Measurements from ENCODE around the gene SHBG.
"Not testable (repeated sequence)": the region's sequence is repeated elsewhere in the genome, so short reads cannot be mapped to it uniquely, and the experiment has no call there.

The SHBG gene, protein sequence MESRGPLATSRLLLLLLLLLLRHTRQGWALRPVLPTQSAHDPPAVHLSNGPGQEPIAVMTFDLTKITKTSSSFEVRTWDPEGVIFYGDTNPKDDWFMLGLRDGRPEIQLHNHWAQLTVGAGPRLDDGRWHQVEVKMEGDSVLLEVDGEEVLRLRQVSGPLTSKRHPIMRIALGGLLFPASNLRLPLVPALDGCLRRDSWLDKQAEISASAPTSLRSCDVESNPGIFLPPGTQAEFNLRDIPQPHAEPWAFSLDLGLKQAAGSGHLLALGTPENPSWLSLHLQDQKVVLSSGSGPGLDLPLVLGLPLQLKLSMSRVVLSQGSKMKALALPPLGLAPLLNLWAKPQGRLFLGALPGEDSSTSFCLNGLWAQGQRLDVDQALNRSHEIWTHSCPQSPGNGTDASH

DNA sequence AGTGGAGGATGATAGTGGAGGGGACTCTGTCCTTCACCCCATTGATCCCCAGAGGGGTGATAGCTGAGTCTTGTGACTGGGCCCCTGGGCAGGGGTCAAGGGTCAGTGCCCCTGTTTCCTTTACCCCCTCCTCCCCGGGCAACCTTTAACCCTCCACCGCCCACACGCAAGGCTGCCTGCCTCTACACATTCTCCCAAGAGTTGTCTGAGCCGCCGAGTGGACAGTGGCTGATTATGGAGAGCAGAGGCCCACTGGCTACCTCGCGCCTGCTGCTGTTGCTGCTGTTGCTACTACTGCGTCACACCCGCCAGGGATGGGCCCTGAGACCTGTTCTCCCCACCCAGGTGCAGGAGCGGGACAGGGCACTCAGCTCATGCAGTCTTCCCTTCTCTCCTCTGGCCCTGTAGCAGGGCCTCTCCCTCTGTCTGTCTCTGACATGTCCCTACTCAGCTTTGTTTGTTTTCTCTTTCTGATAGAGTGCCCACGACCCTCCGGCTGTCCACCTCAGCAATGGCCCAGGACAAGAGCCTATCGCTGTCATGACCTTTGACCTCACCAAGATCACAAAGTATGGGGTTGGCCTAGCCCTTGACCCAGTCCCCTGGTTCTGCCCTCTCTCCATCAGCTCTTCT is at the start of gene SHBG:
SHBG (plus strand) TSS at position 197 of the 633 bp plus-strand sequence; CDS start at position 235, 38 bp downstream.
- no peak for DNase-seq (ENCODE audit: low read depth)

DNA sequence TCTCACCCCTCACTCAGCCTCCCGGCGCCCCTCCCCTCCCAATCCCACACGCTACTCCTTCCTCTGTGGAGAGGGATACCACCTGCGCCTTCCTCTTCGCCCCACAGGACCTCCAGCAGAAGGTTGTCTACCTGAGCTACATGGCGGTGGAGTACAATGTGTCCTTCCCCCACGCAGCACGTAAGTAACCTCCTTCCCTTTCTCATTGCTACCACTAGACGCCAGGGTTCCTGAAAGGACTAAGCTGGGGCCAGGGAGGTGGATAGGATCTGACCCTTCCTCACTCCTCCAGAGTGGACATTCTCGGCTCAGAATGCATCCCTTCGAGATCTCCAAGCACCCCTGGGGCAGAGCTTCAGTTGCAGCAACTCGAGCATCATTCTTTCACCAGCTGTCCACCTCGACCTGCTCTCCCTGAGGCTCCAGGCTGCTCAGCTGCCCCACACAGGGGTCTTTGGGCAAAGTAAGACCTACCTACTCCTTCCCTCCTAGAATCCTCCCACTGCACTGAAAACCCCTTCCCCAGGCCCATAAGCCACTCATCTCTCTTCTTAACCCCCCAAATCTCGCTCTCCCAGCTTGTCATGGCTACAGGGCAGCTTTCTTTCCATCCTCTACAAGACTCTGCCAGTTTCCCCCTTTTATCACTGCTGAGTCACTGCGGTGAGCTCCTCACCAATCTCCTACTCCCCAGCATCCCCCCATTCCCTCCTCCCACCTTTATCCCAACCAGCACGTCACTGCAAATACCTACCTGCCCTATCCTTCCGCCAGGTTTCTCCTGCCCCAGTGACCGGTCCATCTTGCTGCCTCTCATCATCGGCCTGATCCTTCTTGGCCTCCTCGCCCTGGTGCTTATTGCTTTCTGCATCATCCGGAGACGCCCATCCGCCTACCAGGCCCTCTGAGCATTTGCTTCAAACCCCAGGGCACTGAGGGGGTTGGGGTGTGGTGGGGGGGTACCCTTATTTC is 49.0 kb upstream of the SHBG start:
- no peak for DNase-seq (ENCODE audit: low read depth)

DNA sequence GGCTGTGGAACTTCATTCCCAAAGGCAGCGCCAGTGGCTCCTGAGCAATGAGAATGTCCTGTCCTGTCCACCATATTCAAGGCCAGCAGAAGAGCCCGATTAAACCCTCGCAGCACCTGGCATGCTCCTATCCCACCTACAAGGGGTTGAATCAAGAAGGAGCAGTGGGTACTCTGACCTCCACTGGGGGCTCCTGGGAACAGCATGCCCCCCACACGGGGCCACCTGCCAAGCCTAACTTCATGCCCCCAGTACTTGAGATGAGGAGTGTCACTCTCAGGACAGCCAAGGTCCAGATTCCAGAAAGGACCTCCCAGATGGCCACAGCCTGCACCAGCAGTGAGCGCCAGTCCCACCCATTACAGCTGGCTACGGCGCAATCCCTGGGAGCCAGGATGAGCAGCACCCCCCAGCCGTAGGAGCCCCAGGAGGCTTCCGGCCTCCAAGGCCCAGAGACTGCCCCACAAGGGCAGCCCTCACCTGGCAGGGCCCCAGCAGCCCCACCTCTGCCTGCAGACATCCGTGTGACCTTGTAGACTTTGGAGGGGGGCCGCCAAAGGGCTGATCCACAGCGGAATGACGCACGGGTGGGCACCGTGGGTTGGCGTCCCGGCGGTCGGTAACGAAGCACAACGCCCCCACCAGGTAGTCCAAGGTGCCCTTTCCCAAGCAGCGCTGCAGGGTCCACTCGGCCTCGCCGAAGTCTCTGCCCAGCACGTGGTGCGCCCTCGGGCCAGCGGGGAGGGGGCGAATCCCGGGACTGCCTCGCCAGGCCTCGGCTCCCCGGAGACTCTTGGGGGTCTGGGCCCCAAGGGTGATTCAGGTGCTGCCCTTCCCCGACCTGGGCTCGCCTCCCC is 47.3 kb upstream of the SHBG start:
- no peak for DNase-seq (ENCODE audit: low read depth)

DNA sequence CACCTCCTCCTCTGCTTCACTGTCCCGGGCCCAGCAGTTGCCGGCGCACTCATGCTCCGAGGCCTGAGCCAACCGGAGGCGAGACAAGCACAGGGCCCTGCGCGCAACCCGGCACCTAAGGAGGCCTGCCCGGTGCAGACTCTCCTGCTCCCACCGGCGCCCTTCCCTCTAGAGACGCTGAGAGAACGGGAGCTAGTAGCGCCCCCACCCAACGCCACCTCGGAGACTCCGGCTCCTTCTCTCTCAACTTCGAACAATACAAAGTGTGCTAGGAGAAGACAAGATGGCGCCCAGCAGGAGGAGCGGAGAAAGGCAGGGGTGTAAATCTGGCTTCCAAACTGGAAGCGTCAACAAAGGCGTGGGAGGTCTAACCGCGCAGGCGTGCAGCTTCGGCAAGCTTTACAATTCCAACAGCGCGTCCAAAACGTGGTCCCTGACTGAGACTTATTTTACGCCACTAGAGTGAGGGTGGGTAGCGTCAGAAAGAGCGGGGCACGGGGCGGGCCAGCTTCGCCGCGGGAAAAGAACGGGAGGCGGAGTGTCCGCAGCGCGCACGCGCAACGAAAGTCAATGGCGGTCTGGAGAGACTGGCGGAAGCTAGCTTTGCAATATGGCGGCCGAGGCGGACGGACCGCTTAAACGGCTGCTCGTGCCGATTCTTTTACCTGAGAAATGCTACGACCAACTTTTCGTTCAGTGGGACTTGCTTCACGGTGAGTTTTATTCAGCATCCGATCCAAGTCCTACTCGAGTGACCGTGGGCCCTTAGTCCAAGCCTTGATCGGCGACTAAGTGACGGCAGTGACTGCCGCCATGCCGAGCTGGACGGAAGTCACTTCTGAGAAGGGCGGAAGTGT is 46.5 kb upstream of the SHBG start, which contains the start of gene MPDU1:
MPDU1 (plus strand) TSS at position 600 of the 857 bp plus-strand sequence; CDS start at position 611, 11 bp downstream.
- peak; percentile 87 for DNase-seq (ENCODE audit: low read depth)

DNA sequence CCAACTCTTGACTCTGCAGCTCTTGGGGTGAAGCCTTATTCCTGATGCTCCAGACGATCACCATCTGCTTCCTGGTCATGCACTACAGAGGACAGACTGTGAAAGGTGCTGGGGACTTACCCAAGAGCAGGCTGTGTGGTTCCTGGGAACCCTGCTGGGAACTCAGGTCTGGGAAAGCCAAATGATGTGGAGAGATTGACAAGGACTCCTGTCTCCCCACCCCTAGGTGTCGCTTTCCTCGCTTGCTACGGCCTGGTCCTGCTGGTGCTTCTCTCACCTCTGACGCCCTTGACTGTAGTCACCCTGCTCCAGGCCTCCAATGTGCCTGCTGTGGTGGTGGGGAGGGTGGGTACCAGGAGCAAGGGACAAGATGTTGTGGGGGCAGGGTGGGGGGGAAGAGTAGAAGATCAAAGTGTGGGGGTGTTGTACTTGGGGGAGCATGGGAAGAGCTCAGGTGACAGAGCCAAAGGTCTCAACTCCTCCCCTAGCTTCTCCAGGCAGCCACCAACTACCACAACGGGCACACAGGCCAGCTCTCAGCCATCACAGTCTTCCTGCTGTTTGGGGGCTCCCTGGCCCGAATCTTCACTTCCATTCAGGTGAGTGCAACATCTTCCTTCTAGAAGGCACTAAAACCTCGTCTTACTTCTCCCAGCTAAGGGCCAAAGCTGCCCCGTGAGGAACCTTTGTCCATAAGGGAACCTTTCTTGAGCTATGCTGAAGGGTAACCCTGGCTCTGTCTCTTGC is 43.1 kb upstream of the SHBG start:
- no peak for DNase-seq (ENCODE audit: low read depth)

DNA sequence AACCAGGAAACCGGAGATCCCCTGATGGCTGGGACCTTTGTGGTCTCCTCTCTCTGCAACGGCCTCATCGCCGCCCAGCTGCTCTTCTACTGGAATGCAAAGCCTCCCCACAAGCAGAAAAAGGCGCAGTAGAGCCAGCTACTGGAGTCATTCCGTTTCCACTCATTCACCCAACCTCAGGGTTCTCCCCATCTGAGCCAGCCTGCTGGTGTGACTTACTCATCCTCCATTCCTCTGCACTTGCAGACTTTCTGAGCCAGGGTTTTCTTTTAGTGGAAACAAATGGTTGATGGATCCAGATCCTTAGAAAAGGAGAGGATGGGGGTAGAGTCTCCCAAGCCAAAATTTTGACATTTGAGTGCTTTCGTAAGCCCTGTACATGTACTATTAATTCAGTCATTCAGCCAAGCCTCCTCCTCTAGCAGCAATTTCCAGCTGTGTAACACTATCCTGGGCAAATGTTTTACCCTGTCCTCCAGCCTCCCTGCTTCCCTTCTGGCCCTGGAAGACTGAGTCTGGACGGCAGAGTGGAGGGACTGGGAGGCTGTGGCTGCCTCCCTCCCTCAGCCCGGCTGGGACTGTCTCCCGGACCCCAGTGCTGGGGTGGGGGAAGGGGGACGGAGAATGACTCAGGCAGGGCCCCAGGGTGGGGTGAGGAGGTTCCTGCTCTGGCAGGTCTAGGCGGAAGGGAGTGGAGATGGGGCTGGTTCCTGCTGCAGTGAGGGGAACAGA is 42.3 kb upstream of the SHBG start:
- no peak for DNase-seq (ENCODE audit: low read depth)

DNA sequence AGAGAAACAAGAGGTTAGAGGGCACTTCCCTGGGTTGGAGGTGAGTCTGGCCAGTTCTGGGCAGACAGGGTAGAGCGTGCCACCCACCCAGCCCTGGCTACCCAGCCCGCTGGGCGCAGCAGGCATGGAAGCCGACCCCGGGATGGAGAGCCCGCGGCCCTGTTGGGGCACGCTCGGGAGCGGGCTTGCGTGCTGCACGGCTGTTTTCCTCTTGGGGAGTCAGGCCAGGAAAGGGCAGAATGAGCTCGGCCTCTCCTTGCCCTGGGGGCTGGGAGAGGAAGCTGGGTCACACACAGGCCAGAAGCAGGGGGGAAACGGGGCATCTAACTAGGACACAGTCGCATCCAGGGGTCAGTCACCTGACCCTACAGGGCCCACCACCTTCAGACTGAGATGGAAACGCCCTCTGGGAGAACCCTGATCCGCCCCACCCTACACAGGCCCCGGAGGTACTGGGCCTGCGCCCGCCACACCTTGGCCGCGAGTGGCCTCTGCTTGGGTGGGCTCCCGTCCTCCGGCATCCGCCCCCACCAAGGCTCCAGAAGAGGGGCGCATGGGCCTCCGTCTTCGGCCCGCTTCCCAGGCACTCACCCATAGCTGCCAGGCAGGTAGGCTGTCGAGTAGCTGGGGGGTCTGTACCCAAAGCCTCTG is 41.3 kb upstream of the SHBG start:
- no peak for DNase-seq (ENCODE audit: low read depth)

DNA sequence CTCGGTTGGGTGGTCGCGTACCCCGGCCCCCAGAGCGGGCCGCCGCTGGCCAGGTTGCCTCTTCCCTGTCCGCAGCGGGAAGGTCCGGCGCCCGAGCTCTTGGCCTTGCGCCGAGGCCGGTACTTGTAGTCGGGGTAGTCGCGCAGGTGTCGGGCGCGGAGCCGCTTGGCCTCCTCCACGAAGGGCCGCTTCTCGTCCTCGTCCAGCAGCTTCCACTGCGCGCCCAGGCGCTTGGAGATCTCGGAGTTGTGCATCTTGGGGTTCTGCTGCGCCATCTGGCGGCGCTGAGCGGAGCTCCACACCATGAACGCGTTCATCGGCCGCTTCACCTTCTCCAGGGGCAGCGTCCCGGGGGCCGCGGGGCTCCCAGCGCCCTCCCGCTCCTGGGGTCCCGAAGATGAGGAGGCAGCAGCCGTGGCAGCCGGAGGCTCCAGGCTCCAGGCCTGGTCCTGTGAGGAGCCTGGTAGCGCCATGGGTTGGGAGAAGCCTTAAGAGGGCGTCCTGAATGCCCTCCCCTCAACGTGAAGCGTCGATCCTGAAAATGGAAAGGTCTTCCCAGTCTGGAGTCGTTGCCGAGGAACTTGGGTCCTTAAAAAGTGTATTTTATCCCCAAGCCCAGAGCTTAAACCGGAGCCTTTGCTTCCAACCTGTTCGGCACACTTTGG is 40.6 kb upstream of the SHBG start:
- DNase-seq (ENCODE audit: low read depth) = peak; percentile 18

DNA sequence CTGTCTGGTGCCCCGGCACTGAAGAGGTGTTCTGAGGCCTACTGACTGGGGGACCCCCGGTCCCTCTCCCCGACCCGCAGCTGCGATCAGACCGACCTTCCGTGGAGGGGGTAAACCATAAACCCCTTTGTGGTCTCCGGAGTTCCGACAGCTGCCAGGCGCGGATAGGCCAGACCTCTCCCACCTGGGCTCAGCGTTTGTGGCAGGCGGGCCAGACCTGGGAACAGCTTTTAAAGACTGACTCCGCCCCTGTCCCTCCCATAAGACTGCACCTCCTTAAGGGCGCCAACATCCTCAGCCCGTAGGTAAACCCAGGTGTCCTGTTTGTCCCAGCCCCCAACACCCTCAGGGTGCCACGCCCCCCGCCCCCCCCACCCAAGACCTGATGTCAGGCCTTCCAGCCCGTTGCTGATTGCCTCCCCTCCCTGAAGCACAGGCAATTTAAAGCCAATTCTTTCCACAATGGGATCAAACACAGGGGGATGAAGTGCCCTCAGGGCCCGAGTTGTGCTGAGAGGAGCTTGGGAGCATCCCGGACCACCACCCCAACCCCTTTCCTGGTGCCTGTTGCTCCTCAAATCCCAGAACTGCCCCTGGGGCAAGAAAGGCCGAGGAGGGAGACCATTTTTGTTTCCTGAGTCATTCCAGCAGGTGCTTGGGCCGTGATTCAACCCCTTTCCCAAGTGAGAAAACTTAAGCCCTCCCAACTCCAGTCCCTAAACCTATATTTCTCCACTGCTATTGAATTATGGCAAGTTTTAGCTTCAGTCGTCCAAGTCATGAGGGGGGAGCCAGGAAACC is 39.8 kb upstream of the SHBG start, which contains the start of gene SOX15:
SOX15 (minus strand) TSS at position 204 of the 801 bp plus-strand sequence. CDS start 418 bp downstream, outside the sequence.
- DNase-seq (ENCODE audit: low read depth) = no peak

DNA sequence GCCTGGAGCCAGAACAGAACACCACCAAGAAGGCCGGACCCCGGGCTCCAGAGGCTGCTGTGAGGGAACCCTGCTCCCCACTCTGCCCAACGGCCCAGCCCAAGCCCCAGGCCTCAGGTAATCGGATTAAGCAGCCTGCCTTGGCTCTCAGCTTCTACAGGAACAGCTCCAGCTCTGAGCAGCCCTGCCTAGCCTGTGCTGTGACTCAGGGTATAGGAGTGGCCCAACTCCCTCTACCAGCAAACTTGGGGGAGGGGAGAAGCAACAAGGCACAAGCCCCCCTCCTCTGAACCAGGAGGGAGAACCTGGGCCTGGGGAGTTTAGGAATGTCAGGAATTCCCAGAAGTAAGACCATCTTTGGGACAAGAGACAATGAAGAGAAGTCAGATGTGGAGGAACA is 39.2 kb upstream of the SHBG start:
- no peak for DNase-seq (ENCODE audit: low read depth)

DNA sequence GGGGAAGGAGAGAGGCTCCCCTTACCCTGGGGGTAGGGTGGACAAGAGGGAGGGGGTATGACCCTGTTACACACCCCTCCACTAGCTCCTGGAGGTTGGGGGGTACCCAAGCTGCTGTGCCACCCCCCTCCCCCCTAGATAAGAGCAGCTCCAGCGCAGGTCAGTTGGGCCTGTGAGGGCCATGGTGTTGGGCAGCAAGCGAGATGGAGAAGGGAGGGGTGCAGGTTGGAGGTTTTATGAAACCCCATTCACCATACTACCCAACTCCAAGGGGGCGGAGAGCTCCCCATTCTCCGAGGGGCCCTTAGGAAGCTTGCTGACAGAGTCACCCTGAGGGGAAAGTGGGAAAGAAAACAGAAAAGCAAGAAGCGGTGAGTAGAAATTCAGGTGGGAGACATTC is 38.3 kb upstream of the SHBG start:
- DNase-seq (ENCODE audit: low read depth) = no peak

DNA sequence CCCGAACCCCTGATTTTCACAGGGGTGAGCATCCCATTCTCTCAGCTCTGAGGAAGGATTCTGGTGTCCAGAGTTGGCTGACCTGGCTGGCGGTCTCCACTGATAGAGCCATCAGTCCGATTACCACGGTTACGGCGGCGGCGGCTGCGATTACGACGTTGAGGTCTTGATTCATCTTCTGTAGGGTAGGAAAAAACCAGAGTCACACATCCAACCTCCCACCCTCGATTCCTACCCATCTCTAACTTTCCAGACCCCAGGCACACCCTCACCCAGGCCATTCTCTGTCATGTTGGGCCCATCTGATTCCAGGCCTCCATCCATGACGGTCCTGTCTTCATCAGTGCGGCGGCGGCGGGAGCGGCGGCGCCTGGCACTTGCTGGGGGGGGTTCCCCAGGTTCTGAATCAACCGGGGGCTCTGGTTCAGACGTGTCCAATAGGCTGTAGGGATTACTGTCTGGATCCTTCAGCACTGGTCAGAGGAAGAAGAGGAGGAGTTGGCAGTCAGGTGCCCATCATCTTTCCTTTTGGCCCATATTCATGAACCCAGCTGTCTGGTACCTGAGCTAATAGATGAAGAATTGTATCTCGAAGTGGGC is 37.4 kb upstream of the SHBG start:
- no peak for DNase-seq (ENCODE audit: low read depth)

DNA sequence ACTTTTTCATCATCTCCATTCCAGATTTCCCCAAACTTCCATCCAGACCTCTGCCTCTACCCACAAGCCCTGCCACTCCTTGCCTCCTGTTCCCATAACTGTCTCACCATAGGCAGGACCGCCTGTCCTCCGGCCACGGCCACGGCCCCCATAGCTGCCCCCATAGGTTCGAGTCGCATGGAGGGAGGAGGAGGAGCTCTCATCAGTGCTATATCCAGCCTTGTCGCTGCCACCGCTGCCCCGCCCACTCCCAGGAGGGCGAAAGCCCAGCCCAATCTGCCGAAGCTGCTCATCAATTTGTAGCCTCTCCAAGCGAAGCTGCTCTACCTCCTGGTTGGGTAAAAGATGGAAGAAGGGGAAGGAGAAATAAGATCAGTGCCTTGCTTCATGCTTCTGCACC is 36.6 kb upstream of the SHBG start:
- DNase-seq (ENCODE audit: low read depth) = no peak

DNA sequence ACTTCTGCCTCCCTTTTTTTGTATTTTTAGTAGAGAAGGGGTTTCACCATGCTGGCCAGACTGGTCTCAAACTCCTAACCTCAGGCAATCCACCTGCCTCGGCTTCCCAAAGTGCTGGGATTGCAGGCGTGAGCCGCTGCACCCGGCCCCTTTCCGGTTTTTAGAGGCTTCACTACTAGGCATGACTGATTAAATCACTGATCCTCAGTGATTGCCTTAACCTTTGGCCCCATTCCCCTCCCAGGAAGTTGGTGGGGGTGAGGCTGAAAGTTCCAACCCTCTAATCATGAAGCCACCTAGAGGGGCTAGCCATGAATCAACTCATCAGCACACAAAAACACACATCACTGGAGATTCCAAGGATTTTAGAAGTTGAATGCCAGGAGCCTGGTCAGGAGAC is 32.4 kb upstream of the SHBG start:
- DNase-seq (ENCODE audit: low read depth) = not testable (repeated sequence)

DNA sequence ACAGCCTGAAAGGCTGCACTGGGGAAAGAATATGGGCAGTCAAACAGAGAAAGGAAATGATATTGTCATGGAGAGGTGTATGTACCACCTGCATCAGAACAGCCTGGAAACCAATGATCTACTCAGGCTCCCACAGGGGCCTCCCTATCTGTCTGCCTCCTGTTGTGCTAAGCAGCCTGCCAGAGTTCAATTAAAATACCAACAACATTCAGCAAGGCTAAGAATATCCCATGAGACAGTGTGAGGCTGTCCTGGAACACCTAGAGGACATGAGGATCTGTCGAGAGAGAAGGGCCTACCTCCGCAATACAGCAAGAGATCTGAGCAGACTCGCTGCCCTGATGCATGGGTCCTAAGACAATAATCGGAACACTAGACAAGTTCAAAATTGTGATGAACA is 23.7 kb upstream of the SHBG start:
- DNase-seq (ENCODE audit: low read depth) = no peak

DNA sequence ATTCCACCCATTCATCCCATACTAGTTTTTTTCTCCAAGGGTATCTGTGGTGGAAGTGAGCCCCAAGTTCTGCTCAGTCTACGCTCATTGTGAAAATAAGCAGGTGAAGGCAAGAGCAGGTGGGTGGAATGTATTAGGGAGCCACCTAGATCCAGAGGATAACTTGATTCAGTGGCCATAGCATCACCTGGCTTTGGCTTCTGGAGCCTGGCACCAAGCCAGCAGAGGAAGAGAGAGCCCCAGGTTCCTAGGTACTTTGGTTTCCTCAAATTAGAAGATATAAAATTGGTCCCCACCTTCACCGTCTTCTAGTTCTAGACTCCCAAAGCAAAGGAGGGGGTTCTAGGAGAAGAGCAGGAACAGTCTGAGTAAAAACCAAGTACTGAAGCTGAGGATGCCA is 19.3 kb upstream of the SHBG start:
- DNase-seq (ENCODE audit: low read depth) = no peak

Data from T-helper 22 cell (primary cell).